Measurements from ENCODE around the gene UBB.
"Not testable (repeated sequence)": the region's sequence is repeated elsewhere in the genome, so short reads cannot be mapped to it uniquely, and the experiment has no call there.

UBB gene

DNA sequence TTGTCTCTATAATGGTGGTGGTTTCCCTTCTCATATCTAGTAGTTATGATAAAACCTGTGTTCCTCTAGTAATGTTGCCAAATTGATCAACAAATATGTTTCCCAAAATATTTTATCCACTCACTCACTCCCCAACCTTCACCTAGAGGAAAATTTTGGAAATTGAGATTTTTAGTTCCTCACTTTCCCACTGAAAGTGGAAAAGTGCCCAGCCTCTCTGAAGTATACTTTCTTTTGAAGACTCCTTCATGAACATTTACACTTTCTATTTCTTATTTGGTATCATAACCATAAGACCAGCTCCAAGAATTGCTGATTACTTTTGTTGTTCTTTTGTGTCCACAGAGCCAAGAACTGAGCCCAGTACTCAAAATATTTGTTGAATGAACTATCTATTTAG is 22.5 kb upstream of the UBB start:
- no peak overlapping the region for H3K27ac Mint-ChIP-seq

DNA sequence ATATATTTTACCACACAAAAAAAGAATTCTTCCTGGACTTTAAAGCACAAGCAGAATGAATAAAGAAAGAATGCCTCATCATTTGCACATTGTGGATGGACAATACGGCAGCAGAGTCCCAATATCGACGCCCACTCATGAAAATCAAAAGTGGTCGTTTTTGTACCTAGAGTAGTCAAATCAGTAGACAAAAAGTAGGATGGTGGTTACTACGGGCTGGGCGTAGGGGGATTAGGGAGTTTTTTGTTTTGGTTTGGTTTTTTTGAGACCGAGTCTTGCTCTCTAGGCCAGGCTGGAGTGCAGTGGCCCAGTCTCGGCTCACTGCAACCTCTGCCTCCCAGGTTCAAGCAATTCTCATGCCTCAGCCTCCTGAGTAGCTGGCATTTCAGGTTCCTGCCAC is 19.0 kb upstream of the UBB start:
- H3K27ac Mint-ChIP-seq: no peak overlapping the region
- no peak overlapping the region for H3K4me3 Mint-ChIP-seq
- H3K36me3 Mint-ChIP-seq: no peaks in the 10 kb centered on the region
- no peaks in the 10 kb centered on the region for H3K4me1 Mint-ChIP-seq
- no peaks in the 10 kb centered on the region for H3K9me3 Mint-ChIP-seq
- H3K27me3 Mint-ChIP-seq: peaks cover 1% of the 10 kb centered on the region

More for the DNA sequence above, 22.5 kb upstream of the UBB start:
- no peaks in the 10 kb centered on the region for H3K9me3 Mint-ChIP-seq
- peaks cover 4% of the 10 kb centered on the region for H3K4me1 Mint-ChIP-seq
- H3K4me3 Mint-ChIP-seq: no peak overlapping the region
- peaks cover 1% of the 10 kb centered on the region for H3K27me3 Mint-ChIP-seq
- H3K36me3 Mint-ChIP-seq: no peaks in the 10 kb centered on the region

DNA sequence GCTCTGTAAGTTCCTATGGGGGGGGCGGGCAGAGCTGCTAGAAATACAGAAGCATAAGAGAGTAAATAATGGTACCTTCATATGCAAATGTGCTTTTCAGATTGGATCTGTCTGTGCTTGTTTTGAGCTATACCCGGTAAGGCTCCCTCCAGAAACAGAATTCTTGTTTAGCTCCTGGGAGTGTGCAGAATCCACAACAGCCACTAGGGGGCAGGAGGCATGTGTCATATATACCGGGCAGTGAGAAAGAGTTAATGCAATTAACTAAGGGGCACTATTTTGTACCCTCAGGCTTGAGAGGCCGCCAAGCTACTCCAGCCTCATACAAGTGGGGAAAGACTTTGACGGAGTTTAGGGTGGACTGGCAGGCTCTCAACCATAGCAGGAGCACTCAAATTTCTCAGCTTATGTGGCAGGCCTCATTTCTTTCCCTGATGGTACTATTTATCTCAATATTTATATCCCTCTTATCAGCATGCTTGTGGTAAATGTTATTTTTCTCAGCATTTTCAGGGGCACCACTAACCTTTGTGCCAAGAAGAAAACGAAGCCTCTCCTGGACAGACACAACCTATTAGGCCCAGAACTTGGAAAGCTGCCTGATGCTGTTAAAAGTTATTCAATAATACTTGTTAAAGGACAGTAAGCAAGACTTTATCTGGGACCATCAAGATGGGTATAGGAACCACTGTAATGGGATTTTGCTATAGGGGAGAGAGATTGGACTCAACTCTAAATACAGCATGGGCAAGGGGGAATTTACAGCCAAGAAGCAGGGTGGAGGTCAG is 16.9 kb upstream of the UBB start:
- H3K27me3 Mint-ChIP-seq: peaks cover 1% of the 10 kb centered on the region
- H3K9me3 Mint-ChIP-seq: no peaks in the 10 kb centered on the region
- H3K4me1 Mint-ChIP-seq: no peaks in the 10 kb centered on the region
- H3K27ac Mint-ChIP-seq: no peak overlapping the region
- no peak overlapping the region for H3K4me3 Mint-ChIP-seq
- H3K36me3 Mint-ChIP-seq: no peaks in the 10 kb centered on the region

DNA sequence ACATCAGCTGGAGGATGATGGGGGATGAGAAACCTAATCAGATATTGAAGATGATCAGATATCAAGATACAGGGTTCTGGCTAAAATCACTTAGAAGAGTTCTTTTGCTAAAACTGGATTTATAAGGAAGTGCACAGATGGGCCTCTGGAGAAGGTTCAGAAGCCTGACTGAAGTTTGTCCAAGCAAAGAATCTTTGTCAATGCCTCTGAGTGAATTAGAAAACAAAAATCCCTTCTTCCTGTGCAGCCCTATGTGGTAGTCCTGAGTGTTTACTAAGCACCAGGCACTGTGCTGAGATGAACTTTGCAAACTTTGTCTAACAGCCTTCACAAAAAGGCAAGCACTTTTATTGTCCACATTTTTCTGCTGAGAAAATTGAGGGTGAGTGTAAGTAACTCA is 16.3 kb upstream of the UBB start:
- no peak overlapping the region for H3K27ac Mint-ChIP-seq
- H3K27me3 Mint-ChIP-seq: peaks cover 1% of the 10 kb centered on the region
- H3K4me1 Mint-ChIP-seq: no peaks in the 10 kb centered on the region
- no peak overlapping the region for H3K4me3 Mint-ChIP-seq
- no peaks in the 10 kb centered on the region for H3K36me3 Mint-ChIP-seq
- no peaks in the 10 kb centered on the region for H3K9me3 Mint-ChIP-seq

DNA sequence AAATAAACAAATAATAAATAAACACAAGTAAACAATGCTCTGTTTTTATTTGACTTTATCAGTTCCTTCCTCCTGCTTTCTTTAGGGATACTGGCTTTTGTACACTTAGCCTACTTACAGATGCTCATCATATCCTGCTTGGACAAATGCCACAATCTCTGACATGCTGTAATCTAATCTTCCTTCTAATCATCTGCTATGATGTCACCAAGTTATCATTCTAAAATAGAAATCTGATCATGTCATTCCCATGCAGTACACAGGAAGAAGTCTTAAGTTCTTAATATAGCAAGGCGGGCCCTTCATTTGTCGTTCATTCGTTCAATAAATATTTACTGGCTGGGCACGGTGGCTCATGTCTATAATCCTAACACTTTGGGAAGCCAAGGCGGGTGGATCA is 9.1 kb upstream of the UBB start:
- Mint-ChIP-seq H3K4me1 (no peaks in the 10 kb centered on the region), H3K4me3 (no peak overlapping the region), H3K36me3 (no peaks in the 10 kb centered on the region), H3K27me3 (no peaks in the 10 kb centered on the region), H3K9me3 (no peaks in the 10 kb centered on the region), H3K27ac (no peak overlapping the region)

DNA sequence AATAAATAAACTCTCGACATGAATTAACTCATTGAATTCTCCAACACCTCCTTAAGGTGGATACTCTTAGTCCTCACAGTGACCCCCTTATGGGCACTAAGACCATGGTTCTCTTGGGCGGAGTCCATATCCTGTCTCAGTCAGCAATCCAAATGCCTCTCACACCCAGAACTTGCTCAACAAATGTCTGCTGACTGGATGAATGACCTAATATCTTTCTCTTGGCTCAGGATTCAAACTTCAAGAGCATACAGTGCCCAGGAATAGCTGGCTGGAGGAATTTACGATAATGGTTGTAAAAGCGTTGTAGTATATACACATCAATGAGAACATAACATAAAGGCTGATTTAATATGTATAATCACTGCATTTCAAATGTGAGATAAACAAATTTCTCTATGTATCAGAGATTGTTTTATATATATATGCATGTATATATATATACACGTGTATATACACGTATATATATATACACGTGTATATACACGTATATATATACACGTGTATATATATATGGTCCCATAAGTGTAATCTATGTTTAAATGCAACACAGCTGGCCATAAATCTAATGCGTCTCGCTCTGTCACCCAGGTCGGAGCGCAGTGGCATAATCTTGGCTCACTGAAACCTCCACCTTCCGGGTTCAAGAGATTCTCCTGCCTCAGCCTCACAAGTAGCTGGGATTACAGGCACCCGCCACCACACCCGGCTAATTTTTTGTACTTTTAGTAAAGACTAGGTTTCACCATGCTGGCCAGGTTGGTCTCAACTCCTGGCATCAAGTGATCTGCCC is 6.5 kb upstream of the UBB start:
- no peak overlapping the region for H3K27ac Mint-ChIP-seq
- H3K36me3 Mint-ChIP-seq: no peaks in the 10 kb centered on the region
- no peaks in the 10 kb centered on the region for H3K9me3 Mint-ChIP-seq
- no peak overlapping the region for H3K4me3 Mint-ChIP-seq
- no peaks in the 10 kb centered on the region for H3K27me3 Mint-ChIP-seq
- H3K4me1 Mint-ChIP-seq: no peaks in the 10 kb centered on the region

DNA sequence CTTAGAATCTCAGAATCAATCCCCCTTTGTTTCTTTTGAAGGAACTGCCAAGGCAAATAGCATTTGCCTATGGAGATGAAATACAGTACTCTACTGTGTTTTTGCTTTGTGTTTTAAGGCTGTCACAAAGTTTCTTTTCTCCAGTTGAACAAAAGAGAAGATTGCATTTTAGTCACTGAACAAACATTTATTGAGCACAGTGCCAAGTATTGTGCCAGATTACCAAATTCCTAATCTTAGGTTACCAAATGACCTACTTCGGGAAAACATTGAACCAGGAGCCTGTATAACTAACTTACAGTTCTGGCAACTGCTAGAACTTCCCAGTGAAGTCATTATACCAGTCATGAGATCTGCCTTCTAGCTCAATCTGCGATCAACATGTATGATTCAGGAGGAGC is 3.0 kb upstream of the UBB start:
- H3K4me1 Mint-ChIP-seq: peaks cover 22% of the 10 kb centered on the region
- H3K9me3 Mint-ChIP-seq: no peaks in the 10 kb centered on the region
- no peak overlapping the region for H3K27ac Mint-ChIP-seq
- peaks cover 16% of the 10 kb centered on the region for H3K36me3 Mint-ChIP-seq
- no peak overlapping the region for H3K4me3 Mint-ChIP-seq
- H3K27me3 Mint-ChIP-seq: no peaks in the 10 kb centered on the region

DNA sequence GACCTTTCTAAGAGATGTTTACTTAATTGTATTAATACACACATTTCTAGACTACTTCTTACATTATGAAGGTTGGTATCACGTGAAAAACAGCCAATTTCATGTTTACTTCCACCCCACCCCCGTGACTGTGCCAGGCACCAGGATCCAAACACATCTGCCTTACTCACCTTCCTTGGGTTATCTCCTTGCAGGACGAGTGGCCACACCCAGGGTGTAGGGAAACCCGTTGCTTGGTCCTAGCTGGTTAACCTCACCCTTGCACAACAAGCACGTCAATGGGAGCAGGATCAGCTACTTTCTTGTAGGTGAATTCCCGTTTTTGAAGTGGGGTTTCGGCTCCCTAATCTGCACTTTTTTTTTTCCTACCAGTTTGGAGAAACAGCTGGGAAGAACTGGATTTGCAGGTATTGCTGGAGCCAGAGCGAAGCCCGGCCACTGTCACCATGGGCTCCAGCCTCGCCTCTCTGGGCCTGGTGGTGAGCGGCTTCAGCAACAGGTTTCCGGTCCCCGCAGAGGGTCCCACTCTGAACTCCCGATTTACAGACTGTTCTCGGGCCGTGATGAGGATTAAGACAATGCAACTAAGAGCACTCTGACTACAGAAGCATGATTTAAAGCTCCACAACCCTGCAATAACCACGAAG is 2.1 kb upstream of the UBB start:
- Mint-ChIP-seq H3K4me1 (peaks cover 29% of the 10 kb centered on the region), H3K27ac (no peak overlapping the region), H3K27me3 (no peaks in the 10 kb centered on the region), H3K36me3 (peaks cover 21% of the 10 kb centered on the region), H3K9me3 (no peaks in the 10 kb centered on the region), H3K4me3 (peak overlapping the region; percentile 4)

DNA sequence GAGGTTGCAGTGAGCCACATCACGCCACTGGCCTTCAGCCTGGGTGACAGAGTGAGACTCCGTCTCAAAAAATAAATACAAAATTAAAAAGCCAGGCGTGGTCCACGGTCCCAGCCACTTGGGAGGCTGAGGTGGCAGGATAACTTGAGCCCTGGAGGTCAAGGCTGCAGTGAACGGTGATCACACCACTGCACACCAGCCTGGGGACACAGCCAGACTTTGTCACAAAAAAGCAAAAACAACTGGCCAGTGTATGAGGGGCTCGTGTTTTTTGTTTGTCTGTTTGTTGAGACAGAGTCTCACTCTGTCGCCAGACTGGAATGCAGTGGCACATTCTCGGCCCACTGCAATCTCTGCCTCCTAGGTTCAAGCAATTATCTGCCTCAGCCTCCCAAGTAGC is 1.2 kb upstream of the UBB start:
- Mint-ChIP-seq H3K27me3 (no peaks in the 10 kb centered on the region), H3K27ac (no peak overlapping the region), H3K9me3 (no peaks in the 10 kb centered on the region), H3K4me3 (no peak overlapping the region), H3K36me3 (peaks cover 27% of the 10 kb centered on the region), H3K4me1 (peaks cover 38% of the 10 kb centered on the region)

DNA sequence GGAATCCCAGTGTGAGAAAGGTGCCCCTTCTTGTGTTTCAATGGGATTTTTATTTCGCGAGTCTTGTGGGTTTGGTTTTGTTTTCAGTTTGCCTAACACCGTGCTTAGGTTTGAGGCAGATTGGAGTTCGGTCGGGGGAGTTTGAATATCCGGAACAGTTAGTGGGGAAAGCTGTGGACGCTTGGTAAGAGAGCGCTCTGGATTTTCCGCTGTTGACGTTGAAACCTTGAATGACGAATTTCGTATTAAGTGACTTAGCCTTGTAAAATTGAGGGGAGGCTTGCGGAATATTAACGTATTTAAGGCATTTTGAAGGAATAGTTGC is 567 bp downstream of the UBB start:
- H3K4me3 Mint-ChIP-seq: peak overlapping the region; percentile 95

DNA sequence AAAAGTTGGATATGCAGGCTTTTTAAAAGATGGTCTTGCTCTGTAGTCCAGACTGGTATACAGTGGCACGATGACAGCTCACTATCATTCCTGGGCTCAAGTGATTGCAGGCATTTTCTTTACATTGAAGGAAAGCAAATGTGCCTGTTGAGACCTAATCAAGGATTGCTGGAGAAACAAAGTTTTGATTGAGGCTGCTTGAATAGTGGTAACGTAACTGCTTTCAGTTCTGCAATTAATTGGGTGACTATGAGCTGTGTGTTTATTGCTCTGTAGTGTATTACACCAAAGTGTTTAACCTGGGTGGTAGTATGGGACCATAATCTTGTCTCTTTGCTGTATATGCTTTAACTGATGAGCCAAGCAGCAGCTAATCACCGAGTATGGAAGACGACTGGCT is 2.3 kb downstream of the UBB start:
- Mint-ChIP-seq H3K27ac (peak overlapping the region; percentile 15), H3K36me3 (peaks cover 27% of the 10 kb centered on the region), H3K4me3 (peak overlapping the region; percentile 95), H3K9me3 (no peaks in the 10 kb centered on the region), H3K27me3 (no peaks in the 10 kb centered on the region), H3K4me1 (peaks cover 50% of the 10 kb centered on the region)

More for the DNA sequence above, 567 bp downstream of the UBB start:
- Mint-ChIP-seq H3K36me3 (peaks cover 27% of the 10 kb centered on the region), H3K27me3 (no peaks in the 10 kb centered on the region), H3K4me1 (peaks cover 43% of the 10 kb centered on the region), H3K9me3 (no peaks in the 10 kb centered on the region), H3K27ac (peak overlapping the region; percentile 100)

DNA sequence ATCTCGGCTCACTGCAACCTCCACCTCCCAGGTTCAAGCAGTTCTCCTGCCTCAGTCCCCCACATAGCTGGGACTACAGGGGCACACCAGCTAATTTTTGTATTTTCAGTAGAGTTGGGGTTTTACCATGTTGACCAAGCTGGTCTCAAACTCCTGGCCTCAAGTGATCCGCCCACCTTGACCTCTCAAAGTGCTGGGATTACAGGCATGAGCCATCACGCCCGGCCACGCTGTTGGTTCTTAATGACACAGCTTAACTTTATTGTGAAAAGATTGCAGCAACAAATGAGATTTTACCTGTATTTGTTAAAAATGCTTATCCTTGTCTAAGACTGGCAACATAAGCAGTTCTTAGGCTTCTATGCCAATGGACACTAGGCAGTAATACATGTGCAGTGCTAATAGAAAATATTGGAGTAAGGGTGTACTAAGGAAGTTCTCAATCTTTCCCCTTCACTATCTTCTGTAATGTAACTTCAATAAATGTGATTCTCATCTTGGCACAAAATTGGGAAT is 2.9 kb downstream of the UBB start:
- Mint-ChIP-seq H3K27me3 (no peaks in the 10 kb centered on the region), H3K4me3 (peak overlapping the region; percentile 95), H3K36me3 (peaks cover 27% of the 10 kb centered on the region), H3K27ac (peak overlapping the region; percentile 15), H3K9me3 (no peaks in the 10 kb centered on the region), H3K4me1 (peaks cover 50% of the 10 kb centered on the region)

DNA sequence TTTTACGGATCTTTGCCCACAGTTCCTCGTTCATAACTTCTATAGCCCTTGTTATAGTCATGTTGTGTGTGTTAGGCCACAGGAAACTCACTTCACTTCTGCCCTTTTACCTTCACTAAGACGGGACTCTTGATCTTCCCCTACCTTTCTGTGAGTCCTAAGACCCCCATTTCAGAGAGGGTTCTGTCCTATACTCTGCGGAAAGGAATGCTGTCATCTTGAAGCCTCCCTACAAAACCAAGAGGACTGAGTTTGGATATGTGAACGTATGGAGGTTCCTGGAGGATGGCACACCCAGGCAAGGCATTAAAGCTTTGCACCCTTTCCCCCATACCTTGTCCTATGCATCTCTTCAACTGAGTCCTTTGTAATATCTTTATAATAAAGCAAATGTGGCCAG is 3.7 kb downstream of the UBB start:
- H3K4me1 Mint-ChIP-seq: peaks cover 50% of the 10 kb centered on the region
- H3K27me3 Mint-ChIP-seq: peaks cover 2% of the 10 kb centered on the region
- H3K27ac Mint-ChIP-seq: peak overlapping the region; percentile 31
- H3K36me3 Mint-ChIP-seq: peaks cover 27% of the 10 kb centered on the region
- peak overlapping the region; percentile 34 for H3K4me3 Mint-ChIP-seq
- no peaks in the 10 kb centered on the region for H3K9me3 Mint-ChIP-seq

DNA sequence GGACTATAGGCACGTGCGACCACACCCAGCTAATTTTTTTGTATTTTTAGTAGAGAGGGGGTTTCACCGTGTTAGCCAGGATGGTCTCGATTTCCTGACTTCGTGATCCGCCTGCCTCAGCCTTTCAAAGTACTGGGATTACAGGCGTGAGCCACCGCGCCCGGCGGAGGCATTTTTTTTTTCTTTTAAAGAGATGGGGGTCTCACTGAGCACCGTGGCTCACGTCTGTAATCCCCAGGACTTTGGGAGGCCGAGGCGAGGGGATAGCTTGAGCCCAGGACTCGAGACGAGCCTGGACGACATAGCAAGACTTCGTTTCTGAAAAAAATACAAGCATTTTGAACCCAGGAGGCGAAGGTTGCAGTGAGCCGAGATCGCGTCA is 5.2 kb downstream of the UBB start:
- H3K27me3 Mint-ChIP-seq, H3K27ac Mint-ChIP-seq, H3K9me3 Mint-ChIP-seq: not testable (repeated sequence)
- peaks cover 44% of the 10 kb centered on the region for H3K4me1 Mint-ChIP-seq
- H3K36me3 Mint-ChIP-seq: peaks cover 24% of the 10 kb centered on the region
- H3K4me3 Mint-ChIP-seq: peak overlapping the region; percentile 90

DNA sequence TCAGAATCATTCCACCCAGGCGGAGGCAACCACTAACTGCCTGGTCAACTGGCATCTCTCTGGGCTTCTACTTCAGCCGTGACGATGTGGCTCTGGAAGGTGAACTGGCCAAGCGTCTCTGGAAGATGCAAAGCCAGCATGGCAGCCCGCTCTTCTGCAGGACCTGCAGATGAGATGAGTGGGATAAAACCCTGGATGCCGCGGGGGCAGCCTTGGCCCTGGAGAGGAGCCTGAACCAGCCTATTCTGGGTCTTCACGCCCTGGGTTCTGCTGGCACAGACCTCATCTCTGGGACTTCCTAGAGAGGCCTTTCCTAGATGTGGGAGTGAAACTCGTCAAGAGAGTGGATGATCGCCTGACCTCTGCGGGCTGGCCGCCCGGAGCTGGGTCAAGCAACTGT is 10.6 kb downstream of the UBB start:
- Mint-ChIP-seq H3K27ac (no peak overlapping the region), H3K4me1 (peaks cover 8% of the 10 kb centered on the region), H3K9me3 (no peaks in the 10 kb centered on the region), H3K4me3 (no peak overlapping the region), H3K36me3 (no peaks in the 10 kb centered on the region), H3K27me3 (peaks cover 2% of the 10 kb centered on the region)

DNA sequence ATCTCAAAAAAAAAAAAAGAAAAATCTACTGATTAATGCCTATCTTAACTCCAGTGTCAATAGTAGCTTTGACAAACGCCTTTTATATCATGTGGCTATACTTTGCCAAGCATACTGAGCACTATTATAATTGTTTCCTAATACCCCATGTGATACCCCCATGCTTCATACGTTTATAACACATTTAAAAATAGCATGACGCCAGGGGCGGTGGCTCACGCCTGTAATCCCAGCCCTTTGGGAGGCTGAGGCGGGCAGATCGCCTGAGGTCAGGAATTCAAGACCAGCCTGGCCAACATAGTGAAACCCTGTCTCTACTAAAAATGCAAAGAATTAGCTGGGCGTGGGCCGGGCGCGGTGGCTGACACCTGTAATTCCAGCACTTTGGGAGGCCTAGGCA is 11.6 kb downstream of the UBB start:
- not testable (repeated sequence) for H3K4me3 Mint-ChIP-seq, H3K9me3 Mint-ChIP-seq, H3K27me3 Mint-ChIP-seq, H3K27ac Mint-ChIP-seq, H3K4me1 Mint-ChIP-seq, H3K36me3 Mint-ChIP-seq

All from activated naive CD4-positive, alpha-beta T cell treated with anti-CD3 and anti-CD28 coated beads, Interleukin-2, amount 50 U/mL, for 24 hours (primary cell).